MM.1S (cell line): ENCODE results near the gene LYSET.
A peak's percentile ranks its signal among the peaks of the same experiment; 100 is the strongest.
"Not testable (repeated sequence)": the region's sequence is repeated elsewhere in the genome, so short reads cannot be mapped to it uniquely, and the experiment has no call there.

Experiments
- DNase-seq: peaks from one replicate; pipeline ENCODE4 v3.0.0-alpha.2; 2015
- H2AFZ ChIP-seq: fragments of 300-600 bp; sonication (generic); 2 replicates; pipeline ENCODE4 v1.6.0; 2016; ENCODE audit warnings: antibody characterized with exemption, low read length
- H3F3A ChIP-seq: fragments of 300-600 bp; sonication (generic); 2 replicates; pipeline ENCODE4 v1.6.1; 2016; ENCODE audit warnings: mild to moderate bottlenecking, antibody characterized with exemption, low read length, moderate library complexity, mixed read lengths; ENCODE audit not compliant: insufficient read depth
- H3K27ac ChIP-seq: fragments of 300-600 bp; sonication (generic); 2 replicates; pipeline ENCODE4 v1.5.1; 2016; ENCODE audit warnings: mild to moderate bottlenecking, low read length
- H3K27me3 ChIP-seq: fragments of 300-600 bp; sonication (generic); replicated peaks from 2 replicates; pipeline ENCODE4 v1.6.0; 2016; ENCODE audit warnings: low read length; ENCODE audit not compliant: insufficient read depth
- H3K36me3 ChIP-seq: fragments of 300-600 bp; sonication (generic); replicated peaks from 2 replicates; pipeline ENCODE4 v1.6.1; 2016; ENCODE audit warnings: mild to moderate bottlenecking, low read length, mixed read lengths; ENCODE audit not compliant: insufficient read depth
- H3K4me1 ChIP-seq: fragments of 300-600 bp; sonication (generic); 2 replicates; pipeline ENCODE4 v1.6.1; 2016; ENCODE audit warnings: low read length, mixed read lengths
- H3K4me2 ChIP-seq: fragments of 300-600 bp; sonication (generic); 2 replicates; pipeline ENCODE4 v1.6.0; 2016; ENCODE audit warnings: low read depth, low read length
- H3K4me3 ChIP-seq: fragments of 300-600 bp; sonication (generic); 2 replicates; pipeline ENCODE4 v1.5.1; 2016; ENCODE audit warnings: low read length, mixed read lengths
- H3K79me2 ChIP-seq: fragments of 300-600 bp; sonication (generic); 2 replicates; pipeline ENCODE4 v1.6.1; 2016; ENCODE audit warnings: mixed run types, low read length, mixed read lengths
- H3K9ac ChIP-seq: fragments of 300-600 bp; sonication (generic); 2 replicates; pipeline ENCODE4 v1.6.1; 2016; ENCODE audit warnings: low read length, mixed read lengths
- H3K9me2 ChIP-seq: fragments of 300-600 bp; sonication (generic); replicated peaks from 2 replicates; pipeline ENCODE4 v1.6.1; 2016; ENCODE audit warnings: mild to moderate bottlenecking, low read length, mixed read lengths; ENCODE audit not compliant: insufficient read depth
- H3K9me3 ChIP-seq: fragments of 300-600 bp; sonication (generic); replicated peaks from 2 replicates; pipeline ENCODE4 v1.6.1; 2016; ENCODE audit warnings: mild to moderate bottlenecking, low read length, mixed read lengths; ENCODE audit not compliant: insufficient read depth
- H4K20me1 ChIP-seq: fragments of 300-600 bp; sonication (generic); 2 replicates; pipeline ENCODE4 v1.6.1; 2016; ENCODE audit warnings: mild to moderate bottlenecking, low read length, moderate library complexity, mixed read lengths; ENCODE audit not compliant: insufficient read depth
- CTCF ChIP-seq: fragments of 300-600 bp; sonication (generic); IDR thresholded peaks from 2 replicates; pipeline ENCODE4 v1.5.1; 2016; ENCODE audit warnings: antibody characterized with exemption, low read length, mixed read lengths
- EZH2 ChIP-seq: fragments of 300-600 bp; sonication (generic); optimal IDR thresholded peaks from 2 replicates; pipeline ENCODE3; 2017; ENCODE audit warnings: low read depth, mild to moderate bottlenecking, antibody characterized with exemption, low read length, mixed read lengths
- EZH2phosphoT487 ChIP-seq: fragments of 300-600 bp; sonication (generic); IDR thresholded peaks from 2 replicates; pipeline ENCODE4 v1.6.1; 2018; ENCODE audit warnings: antibody characterized with exemption, low read length

LYSET gene

GRCh38 chr14:93184391-93185348 is at the start of gene LYSET, which contains the start of gene MOAP1:
TSS of gene LYSET (plus strand) at chr14:93185317. CDS start at chr14:93185406, 89 bp downstream.
TSS of gene MOAP1 (minus strand) at chr14:93184897. CDS start at chr14:93184242, 655 bp downstream.
- no peaks in the 10 kb centered on the region for H3K9me2 ChIP-seq
- H3K4me2 ChIP-seq = peak within 1 kb of the TSS; percentile 86
- H3K27me3 ChIP-seq = no peaks in the 10 kb centered on the region
- H3K4me1 ChIP-seq = no peaks in the 10 kb centered on the region
- peaks cover 5% of the 10 kb centered on the region for H3F3A ChIP-seq
- peak; percentile 82 for DNase-seq
- no peaks in the 10 kb centered on the region for H3K9me3 ChIP-seq
- TF ChIP-seq EZH2 = no peak
- no peak for TF ChIP-seq EZH2phosphoT487
- TF ChIP-seq CTCF = peak; percentile 2; the same call in 1 of the 2 replicates
- H3K27ac ChIP-seq = peak within 1 kb of the TSS; percentile 74
- no peaks in the 10 kb centered on the region for H4K20me1 ChIP-seq
- H3K36me3 ChIP-seq = no peaks in the 10 kb centered on the region
- H3K4me3 ChIP-seq = peak within 1 kb of the TSS; percentile 87
- peak within 1 kb of the TSS; percentile 88 for H3K9ac ChIP-seq
- peaks cover 22% of the 10 kb centered on the region for H3K79me2 ChIP-seq
- peak within 1 kb of the TSS; percentile 74 for H2AFZ ChIP-seq

- Histone ChIP-seq H3K4me1 (no peaks in the 10 kb centered on the region), H3K9me3 (no peaks in the 10 kb centered on the region), H3K9ac (no peak overlapping the region), H4K20me1 (no peaks in the 10 kb centered on the region), H3K27me3 (no peaks in the 10 kb centered on the region), H3K9me2 (no peaks in the 10 kb centered on the region), H2AFZ (no peak overlapping the region), H3F3A (no peaks in the 10 kb centered on the region), H3K4me2 (no peak overlapping the region), H3K36me3 (no peaks in the 10 kb centered on the region), H3K27ac (no peak overlapping the region), H3K79me2 (no peaks in the 10 kb centered on the region), H3K4me3 (no peak overlapping the region)
- no peak for DNase-seq
- TF ChIP-seq CTCF = no peak
- TF ChIP-seq EZH2phosphoT487 = no peak
- no peak for TF ChIP-seq EZH2
Measured at GRCh38 chr14:93135399-93135798, 49.7 kb upstream of the LYSET start.

- no peak for DNase-seq
- no peaks in the 10 kb centered on the region for H4K20me1 ChIP-seq
- H3K27ac ChIP-seq = no peak overlapping the region
- no peak overlapping the region for H2AFZ ChIP-seq
- H3K4me3 ChIP-seq = no peak overlapping the region
- no peaks in the 10 kb centered on the region for H3K79me2 ChIP-seq
- TF ChIP-seq EZH2 (no peak), EZH2phosphoT487 (no peak), CTCF (no peak)
- H3K9ac ChIP-seq = no peak overlapping the region
- no peaks in the 10 kb centered on the region for H3K9me3 ChIP-seq
- H3K4me2 ChIP-seq = no peak overlapping the region
- no peaks in the 10 kb centered on the region for H3K36me3 ChIP-seq
- no peaks in the 10 kb centered on the region for H3K4me1 ChIP-seq
- H3K27me3 ChIP-seq = no peaks in the 10 kb centered on the region
- H3F3A ChIP-seq = no peaks in the 10 kb centered on the region
- no peaks in the 10 kb centered on the region for H3K9me2 ChIP-seq
Measured at GRCh38 chr14:93136009-93136408, 49.1 kb upstream of the LYSET start.

GRCh38 chr14:93136508-93136907 is 48.6 kb upstream of the LYSET start:
- H4K20me1 ChIP-seq, H3K9me2 ChIP-seq, H3K4me3 ChIP-seq, H3F3A ChIP-seq, H3K4me2 ChIP-seq, H3K79me2 ChIP-seq, H3K9me3 ChIP-seq, H3K27ac ChIP-seq, H3K27me3 ChIP-seq, H3K9ac ChIP-seq, DNase-seq, H2AFZ ChIP-seq, H3K36me3 ChIP-seq, H3K4me1 ChIP-seq: not testable (repeated sequence)
